HG02973 (cell line): ENCODE results near the gene CERS6.
"Not testable (repeated sequence)": the region's sequence is repeated elsewhere in the genome, so short reads cannot be mapped to it uniquely, and the experiment has no call there.

ENCODE experiments used
- ATAC-seq: cut with Tn5 transposase; IDR thresholded peaks from one replicate; pipeline ENCODE4 v1.9.1; 2021; ENCODE audit warnings: moderate library complexity; ENCODE audit not compliant: unreplicated experiment

The CERS6 gene

GRCh38 chr2:168633200-168633599 is 177.1 kb downstream of the CERS6 start:
- ATAC-seq = no peak

- ATAC-seq = no peak
These were observed 177.8 kb downstream of the CERS6 start for GRCh38 chr2:168633895-168634294.

GRCh38 chr2:168635065-168635577 is 179.0 kb downstream of the CERS6 start:
- no peak for ATAC-seq

GRCh38 chr2:168639018-168639417 is 182.9 kb downstream of the CERS6 start:
- no peak for ATAC-seq

- ATAC-seq = no peak
These were observed 183.4 kb downstream of the CERS6 start for GRCh38 chr2:168639441-168639898.

GRCh38 chr2:168640039-168640438 is 184.0 kb downstream of the CERS6 start:
- ATAC-seq = no peak

- ATAC-seq = no peak
These were observed 185.6 kb downstream of the CERS6 start for GRCh38 chr2:168641636-168642035.

- ATAC-seq = no peak
These were observed 186.8 kb downstream of the CERS6 start for GRCh38 chr2:168642873-168643272.

GRCh38 chr2:168643979-168644378 is 187.9 kb downstream of the CERS6 start:
- no peak for ATAC-seq

- ATAC-seq = no peak
These were observed 189.7 kb downstream of the CERS6 start for GRCh38 chr2:168645696-168646338.

- ATAC-seq = no peak
These were observed 193.0 kb downstream of the CERS6 start for GRCh38 chr2:168649105-168649504.

GRCh38 chr2:168649562-168649961 is 193.5 kb downstream of the CERS6 start:
- no peak for ATAC-seq

GRCh38 chr2:168650139-168650538 is 194.1 kb downstream of the CERS6 start:
- ATAC-seq = no peak

GRCh38 chr2:168650781-168651180 is 194.7 kb downstream of the CERS6 start:
- ATAC-seq = no peak

- no peak for ATAC-seq
These were observed 197.2 kb downstream of the CERS6 start for GRCh38 chr2:168652997-168653921.

- ATAC-seq = no peak
These were observed 198.6 kb downstream of the CERS6 start for GRCh38 chr2:168654705-168655104.

- no peak for ATAC-seq
These were observed 199.1 kb downstream of the CERS6 start for GRCh38 chr2:168655207-168655606.

- ATAC-seq = not testable (repeated sequence)
These were observed 201.3 kb downstream of the CERS6 start for GRCh38 chr2:168657378-168657777.

- ATAC-seq = no peak
These were observed 202.6 kb downstream of the CERS6 start for GRCh38 chr2:168658706-168659105.

GRCh38 chr2:168660870-168661862 is 205.1 kb downstream of the CERS6 start:
- no peak for ATAC-seq

- no peak for ATAC-seq
These were observed 205.8 kb downstream of the CERS6 start for GRCh38 chr2:168661863-168662256.
